ENCODE data around the gene CSH2.

CSH2 gene

DNA sequence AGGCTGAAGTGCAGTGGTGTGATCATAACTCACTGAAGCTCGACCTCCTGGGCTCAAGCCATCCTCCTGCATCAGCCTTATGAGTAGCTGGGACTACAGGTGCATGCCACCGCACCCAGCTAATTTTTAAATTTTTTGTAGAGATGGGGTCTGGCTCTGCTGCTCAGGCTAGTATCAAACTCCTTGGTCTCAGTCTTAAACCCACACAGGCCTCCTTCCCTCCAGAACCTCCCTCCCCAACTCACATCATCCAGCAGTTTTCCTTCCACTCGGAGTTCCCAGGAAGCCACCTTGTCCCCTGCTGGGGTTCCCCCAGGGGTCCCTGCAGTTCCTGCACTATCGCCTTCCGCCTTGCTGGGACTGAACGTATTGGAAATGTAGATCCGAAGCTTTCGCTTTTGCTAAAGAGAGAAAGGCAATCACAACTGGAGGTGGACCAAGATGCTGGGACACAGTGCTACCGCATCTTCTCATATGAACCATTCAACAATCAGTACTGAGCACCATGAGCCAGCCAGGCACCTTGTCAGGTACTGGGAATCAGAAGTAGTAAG lies 38.2 kb downstream of the CSH2 start:
- TF ChIP-seq, protein P1, sequence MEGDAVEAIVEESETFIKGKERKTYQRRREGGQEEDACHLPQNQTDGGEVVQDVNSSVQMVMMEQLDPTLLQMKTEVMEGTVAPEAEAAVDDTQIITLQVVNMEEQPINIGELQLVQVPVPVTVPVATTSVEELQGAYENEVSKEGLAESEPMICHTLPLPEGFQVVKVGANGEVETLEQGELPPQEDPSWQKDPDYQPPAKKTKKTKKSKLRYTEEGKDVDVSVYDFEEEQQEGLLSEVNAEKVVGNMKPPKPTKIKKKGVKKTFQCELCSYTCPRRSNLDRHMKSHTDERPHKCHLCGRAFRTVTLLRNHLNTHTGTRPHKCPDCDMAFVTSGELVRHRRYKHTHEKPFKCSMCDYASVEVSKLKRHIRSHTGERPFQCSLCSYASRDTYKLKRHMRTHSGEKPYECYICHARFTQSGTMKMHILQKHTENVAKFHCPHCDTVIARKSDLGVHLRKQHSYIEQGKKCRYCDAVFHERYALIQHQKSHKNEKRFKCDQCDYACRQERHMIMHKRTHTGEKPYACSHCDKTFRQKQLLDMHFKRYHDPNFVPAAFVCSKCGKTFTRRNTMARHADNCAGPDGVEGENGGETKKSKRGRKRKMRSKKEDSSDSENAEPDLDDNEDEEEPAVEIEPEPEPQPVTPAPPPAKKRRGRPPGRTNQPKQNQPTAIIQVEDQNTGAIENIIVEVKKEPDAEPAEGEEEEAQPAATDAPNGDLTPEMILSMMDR (IDR thresholded peaks at IDR 0.05), result peak; percentile 65
- TF ChIP-seq ZFX (IDR thresholded peaks at IDR 0.05; ENCODE audit: borderline replicate concordance), result no peak
- peak overlapping the region; percentile 58 for H3K27ac ChIP-seq

- TF ChIP-seq, protein P1 (IDR thresholded peaks at IDR 0.05), result peak; percentile 93
- no peak for TF ChIP-seq ZFX (IDR thresholded peaks at IDR 0.05; ENCODE audit: borderline replicate concordance)
- peak overlapping the region; percentile 58 for H3K27ac ChIP-seq
Measured at GRCh38 chr17:63834431-63835166, 38.9 kb downstream of the CSH2 start.

- peak overlapping the region; percentile 58 for H3K27ac ChIP-seq
- TF ChIP-seq, protein P1 (IDR thresholded peaks at IDR 0.05), result no peak
- TF ChIP-seq ZFX (IDR thresholded peaks at IDR 0.05; ENCODE audit: borderline replicate concordance), result no peak
Measured at GRCh38 chr17:63833741-63834373, 39.6 kb downstream of the CSH2 start.

DNA sequence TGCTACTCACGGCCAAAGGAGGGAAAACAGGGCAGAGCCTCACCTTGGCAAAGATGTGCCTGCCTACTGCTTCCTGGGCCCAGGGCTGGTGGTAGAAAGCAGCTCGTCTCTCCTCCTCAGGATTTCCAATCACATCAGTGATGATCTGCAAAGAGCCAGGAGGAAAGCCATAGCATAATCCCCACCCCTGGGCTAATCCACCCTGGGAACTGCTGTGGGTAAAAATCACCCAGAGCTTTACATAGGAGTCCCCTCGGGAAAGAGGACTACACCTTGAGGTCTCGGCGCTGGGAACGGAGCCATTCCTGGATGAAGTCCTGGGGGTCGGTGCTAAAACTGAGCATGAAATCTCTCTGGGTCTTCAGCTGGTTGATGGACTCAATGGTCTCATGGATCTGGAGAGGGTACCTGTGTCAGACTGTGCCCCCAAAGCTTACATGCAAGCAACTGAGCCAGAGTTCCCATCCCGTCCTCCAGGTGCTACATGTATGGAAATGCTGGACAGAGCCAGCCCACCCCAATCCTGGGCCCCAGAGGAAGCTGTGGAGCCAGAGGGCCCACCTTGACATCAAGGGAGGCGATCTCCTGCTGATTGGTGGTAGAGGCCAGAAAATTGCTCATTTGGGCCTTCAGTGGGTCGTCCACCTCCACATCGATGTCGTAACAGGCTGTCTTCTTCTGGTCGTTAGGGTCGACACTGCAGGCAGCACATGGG lies 40.3 kb downstream of the CSH2 start:
- H3K27ac ChIP-seq, result peak overlapping the region; percentile 58
- TF ChIP-seq, protein P1 (IDR thresholded peaks at IDR 0.05), result no peak
- TF ChIP-seq ZFX (IDR thresholded peaks at IDR 0.05; ENCODE audit: borderline replicate concordance), result no peak

DNA sequence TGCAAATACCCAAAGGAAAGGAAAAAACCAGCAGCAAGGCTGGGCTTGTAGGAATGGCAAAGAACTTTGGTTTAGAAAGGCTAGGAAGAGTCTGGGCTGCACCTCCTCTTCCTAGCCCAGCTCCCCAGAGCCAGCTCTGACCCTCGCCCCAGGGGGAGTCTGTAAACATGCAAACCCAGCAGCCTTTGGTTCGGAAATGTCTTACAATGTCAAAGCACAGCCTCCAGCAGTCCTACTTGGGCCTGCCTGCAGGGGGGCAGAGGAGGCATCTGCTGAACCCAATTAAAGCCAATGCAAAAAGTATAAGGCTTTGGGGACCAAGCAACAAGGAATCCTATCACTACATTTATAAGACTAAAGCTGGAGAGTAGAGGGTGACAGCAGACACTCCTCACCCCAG lies 41.0 kb downstream of the CSH2 start:
- H3K27ac ChIP-seq, result peak overlapping the region; percentile 58
- TF ChIP-seq ZFX (IDR thresholded peaks at IDR 0.05; ENCODE audit: borderline replicate concordance), result no peak
- TF ChIP-seq, protein P1 (IDR thresholded peaks at IDR 0.05), result no peak

DNA sequence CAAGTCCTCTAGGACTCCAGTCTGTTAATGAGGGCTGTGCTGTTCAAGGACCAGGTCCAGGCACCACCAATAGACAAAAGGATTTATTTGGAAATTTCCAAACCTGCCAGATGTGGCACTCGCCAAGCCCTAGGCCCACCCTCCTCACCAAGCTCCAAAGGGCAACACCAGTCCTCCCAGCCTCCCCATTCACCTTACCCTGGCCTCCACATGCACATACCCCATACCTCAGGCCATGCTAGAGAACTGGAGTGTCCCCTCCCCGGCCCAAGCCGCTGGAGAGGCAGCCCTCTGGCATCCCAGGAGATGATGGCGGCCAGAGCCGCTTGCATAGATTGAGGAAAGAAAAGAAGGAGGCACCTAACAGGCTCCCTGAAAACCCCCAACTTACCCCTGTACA lies 41.5 kb downstream of the CSH2 start:
- H3K27ac ChIP-seq, result peak overlapping the region; percentile 58

More for the DNA sequence above, 41.5 kb downstream of the CSH2 start:
- no peak for TF ChIP-seq ZFX (IDR thresholded peaks at IDR 0.05; ENCODE audit: borderline replicate concordance)
- TF ChIP-seq, protein P1 (IDR thresholded peaks at IDR 0.05), result no peak
